ENCODE data around the gene INTU. TPM values are rescaled to one million over a fixed set of nuclear protein-coding genes. Genes with fewer than 3 reads are reported as not detected.
A peak's percentile ranks its signal among the peaks of the same experiment; 100 is the strongest.
"Not testable (repeated sequence)": the region's sequence is repeated elsewhere in the genome, so short reads cannot be mapped to it uniquely, and the experiment has no call there.

INTU gene
- total RNA-seq: under 1 TPM; 0.12 to 0.52 TPM

GRCh38 chr4:127632420-127633403 is at the start of gene INTU:
TSS of gene INTU (plus strand) at chr4:127632957. CDS start at chr4:127633035, 78 bp downstream.
- peaks cover 51% of the 10 kb centered on the region for H3K27me3 Mint-ChIP-seq (ENCODE audit: low read depth)
- no peak within 1 kb of the TSS for H3K27ac Mint-ChIP-seq
- H3K36me3 Mint-ChIP-seq (ENCODE audit: low read depth): no peaks in the 10 kb centered on the region
- H3K9me3 Mint-ChIP-seq: no peaks in the 10 kb centered on the region
- H3K4me1 Mint-ChIP-seq (ENCODE audit: low read depth): peaks cover 12% of the 10 kb centered on the region
- intact Hi-C loops (cut with micrococcal nuclease): loop anchor here (2.0 kb wide), 2 partner anchors 150 to 654 kb away; partner anchors contain the start of genes HSPA4L and PGRMC2
- peak within 1 kb of the TSS; percentile 78 for H3K4me3 Mint-ChIP-seq
- CTCF ChIA-PET: interaction anchor here (0.6 to 0.9 kb wide), 2 partner anchors 20 to 99 kb away, joined by 3 to 4 read pairs; no protein-coding TSS in a partner anchor
- peak; percentile 61 for DNase-seq

DNA sequence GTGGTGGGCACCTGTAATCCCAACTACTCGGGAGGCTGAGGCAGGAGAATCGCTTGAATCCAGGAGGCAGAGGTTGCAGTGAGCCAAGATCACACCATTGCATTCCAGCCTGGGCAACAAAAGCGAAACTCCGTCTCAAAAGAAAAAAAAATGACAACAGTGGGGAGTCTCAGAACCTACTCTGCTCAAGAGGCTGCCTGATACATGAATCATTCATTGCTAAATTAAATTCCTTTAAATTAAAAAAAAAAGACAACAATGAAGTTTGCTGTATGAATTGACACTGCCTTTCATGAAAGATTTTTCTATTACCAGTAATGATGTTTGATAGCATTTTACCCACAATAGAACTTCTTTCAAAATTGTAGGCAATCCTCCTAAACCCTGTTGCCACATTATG is 46.3 kb upstream of the INTU start:
- H3K4me1 Mint-ChIP-seq (ENCODE audit: low read depth); intact Hi-C loops (cut with micrococcal nuclease); H3K27me3 Mint-ChIP-seq (ENCODE audit: low read depth); DNase-seq; H3K4me3 Mint-ChIP-seq; H3K9me3 Mint-ChIP-seq; H3K36me3 Mint-ChIP-seq (ENCODE audit: low read depth); H3K27ac Mint-ChIP-seq: not testable (repeated sequence)
- CTCF ChIA-PET: interaction anchor here (0.6 to 1.4 kb wide), 6 partner anchors 9 to 582 kb away, joined by 3 to 7 read pairs (median 4); no protein-coding TSS in a partner anchor

DNA sequence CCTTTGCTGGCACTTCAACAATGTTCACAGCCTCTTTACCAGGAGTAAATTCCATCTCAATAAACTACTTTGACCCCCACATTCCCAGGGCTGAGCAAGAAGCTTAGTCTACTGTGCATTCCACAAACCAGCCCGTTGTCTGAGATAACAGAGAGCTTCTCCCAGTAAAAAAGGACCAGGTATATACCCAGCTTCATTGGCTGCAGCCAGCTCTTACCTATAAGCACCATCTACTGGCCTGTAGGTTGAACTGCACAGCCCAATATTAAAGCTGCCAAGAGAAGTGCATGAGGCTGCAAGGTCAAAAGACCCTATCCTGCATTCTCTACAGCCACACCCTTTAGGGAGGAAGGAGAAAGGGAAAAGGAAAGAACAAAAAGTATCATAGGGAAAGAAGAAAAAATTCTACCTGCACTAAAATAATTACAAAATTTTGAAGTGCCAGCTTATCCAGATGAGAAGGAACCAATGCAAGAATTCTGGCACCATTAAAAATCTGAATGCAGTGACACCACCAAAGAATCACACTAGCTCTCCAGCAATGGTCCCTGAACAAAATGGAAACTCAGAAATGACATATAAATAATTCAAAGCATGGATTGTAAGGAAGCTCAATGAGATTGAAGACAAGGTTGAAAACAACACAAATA is 45.7 kb upstream of the INTU start:
- Mint-ChIP-seq H3K36me3 (ENCODE audit: low read depth) (no peaks in the 10 kb centered on the region), H3K27me3 (ENCODE audit: low read depth) (peaks cover 7% of the 10 kb centered on the region), H3K27ac (no peak overlapping the region), H3K4me3 (no peak overlapping the region), H3K9me3 (peaks cover 4% of the 10 kb centered on the region), H3K4me1 (ENCODE audit: low read depth) (no peaks in the 10 kb centered on the region)
- CTCF ChIA-PET: interaction anchor here (0.6 to 1.4 kb wide), 7 partner anchors 9 to 583 kb away, joined by 3 to 7 read pairs (median 3); no protein-coding TSS in a partner anchor
- DNase-seq: no peak
- intact Hi-C loops (cut with micrococcal nuclease): no loop called here

DNA sequence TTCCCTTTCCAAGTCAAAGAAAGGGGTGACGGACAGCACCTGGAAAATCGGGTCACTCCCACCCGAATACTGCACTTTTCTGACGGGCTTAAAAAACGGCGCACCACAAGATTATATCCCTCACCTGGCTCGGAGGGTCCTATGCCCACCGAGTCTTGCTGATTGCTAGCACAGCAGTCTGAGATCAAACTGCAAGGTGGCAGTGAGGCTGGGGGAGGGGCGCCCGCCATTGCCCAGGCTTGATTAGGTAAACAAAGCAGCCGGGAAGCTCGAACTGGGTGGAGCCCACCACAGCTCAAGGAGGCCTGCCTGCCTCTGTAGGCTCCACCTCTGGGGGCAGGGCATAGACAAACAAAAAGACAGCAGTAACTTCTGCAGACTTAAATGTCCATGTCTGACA is 43.6 kb upstream of the INTU start:
- H3K27ac Mint-ChIP-seq; H3K27me3 Mint-ChIP-seq (ENCODE audit: low read depth); H3K36me3 Mint-ChIP-seq (ENCODE audit: low read depth); H3K9me3 Mint-ChIP-seq; H3K4me1 Mint-ChIP-seq (ENCODE audit: low read depth); H3K4me3 Mint-ChIP-seq; DNase-seq; intact Hi-C loops (cut with micrococcal nuclease); CTCF ChIA-PET: not testable (repeated sequence)

DNA sequence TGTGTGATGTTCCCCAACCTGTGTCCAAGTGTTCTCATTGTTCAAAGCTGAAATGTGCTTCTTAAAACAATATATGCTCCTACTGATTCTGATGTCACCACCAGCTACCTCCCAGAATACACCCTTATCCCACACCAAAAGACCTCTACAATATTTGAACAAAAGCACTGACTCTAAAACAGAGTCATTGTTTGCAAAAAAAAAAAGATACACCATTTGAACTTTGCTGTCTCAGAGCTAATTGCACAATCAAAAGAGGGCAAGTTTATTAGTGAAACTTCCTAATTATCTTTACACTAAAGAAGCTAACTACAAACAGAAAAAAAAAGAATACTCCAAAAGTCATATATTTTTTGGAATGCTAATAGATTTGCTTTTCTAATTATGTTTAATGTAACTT is 34.1 kb upstream of the INTU start:
- no peak for DNase-seq
- Mint-ChIP-seq H3K4me1 (ENCODE audit: low read depth) (no peaks in the 10 kb centered on the region), H3K4me3 (no peak overlapping the region), H3K27me3 (ENCODE audit: low read depth) (peaks cover 10% of the 10 kb centered on the region), H3K9me3 (no peaks in the 10 kb centered on the region), H3K36me3 (ENCODE audit: low read depth) (no peaks in the 10 kb centered on the region), H3K27ac (no peak overlapping the region)
- intact Hi-C loops (cut with micrococcal nuclease): no loop called here
- CTCF ChIA-PET: interaction anchor here (0.6 kb wide), 1 partner anchor 1594 kb away, joined by 3 read pairs; no protein-coding TSS in a partner anchor

DNA sequence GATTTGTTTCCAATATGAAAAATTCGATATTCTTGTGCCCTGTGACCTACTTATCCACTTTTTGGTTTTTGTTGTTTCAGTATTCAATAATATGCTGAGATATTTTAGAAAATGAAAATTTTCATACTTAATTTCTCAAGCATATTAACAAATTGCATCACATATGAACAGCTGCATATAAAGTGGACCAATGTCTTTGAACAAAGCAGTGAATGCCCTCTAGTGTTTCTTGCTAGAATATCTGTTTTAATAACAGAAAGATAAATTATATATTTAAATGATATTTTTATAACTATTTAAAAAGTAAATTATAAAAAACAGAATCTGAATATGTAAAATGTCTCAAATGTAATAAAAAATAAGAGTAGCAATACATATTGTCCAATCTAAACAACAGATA is 31.7 kb upstream of the INTU start:
- DNase-seq: no peak
- H3K9me3 Mint-ChIP-seq: no peaks in the 10 kb centered on the region
- no peak overlapping the region for H3K27ac Mint-ChIP-seq
- peaks cover 18% of the 10 kb centered on the region for H3K27me3 Mint-ChIP-seq (ENCODE audit: low read depth)
- intact Hi-C loops (cut with micrococcal nuclease): loop anchor here (10.0 kb wide), 1 partner anchor 364 kb away; the partner anchor contains the start of genes ABHD18 and MFSD8
- CTCF ChIA-PET: no interaction called here
- H3K4me1 Mint-ChIP-seq (ENCODE audit: low read depth): no peaks in the 10 kb centered on the region
- no peaks in the 10 kb centered on the region for H3K36me3 Mint-ChIP-seq (ENCODE audit: low read depth)
- H3K4me3 Mint-ChIP-seq: no peak overlapping the region

DNA sequence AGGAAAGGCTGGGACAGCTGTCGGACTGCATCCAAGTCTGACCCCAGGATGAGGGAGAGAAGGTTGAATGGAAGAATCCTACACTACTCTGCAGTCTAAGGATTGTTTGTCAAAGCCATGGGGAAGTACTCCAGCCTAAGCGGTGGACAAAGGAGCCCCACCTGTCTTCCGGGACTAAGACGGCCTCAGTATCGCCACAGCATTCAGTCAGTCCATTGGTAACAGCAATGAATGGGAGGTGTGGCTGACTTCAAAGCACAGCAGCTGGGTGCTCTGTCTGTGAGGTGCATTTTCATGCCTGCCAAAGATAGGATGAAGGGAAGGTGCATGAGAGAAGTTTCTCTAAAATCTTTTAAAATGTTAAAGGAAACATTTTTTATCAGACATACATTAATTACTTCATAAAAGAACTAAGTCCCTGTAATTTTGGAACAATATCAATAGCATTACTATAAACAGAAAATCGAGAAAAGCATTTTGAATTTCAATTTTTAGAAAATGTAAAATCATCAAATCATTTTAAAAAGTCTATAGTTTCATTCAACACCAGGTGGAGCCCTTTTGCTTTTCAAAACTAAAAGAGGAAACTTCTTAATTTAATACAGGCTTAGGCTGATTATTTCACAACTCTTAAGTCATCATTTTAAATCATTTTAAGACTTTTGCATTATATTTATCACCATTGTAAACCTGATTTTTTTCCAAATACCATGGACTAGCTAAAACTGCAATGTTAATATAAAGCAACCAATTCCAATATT is 27.6 kb upstream of the INTU start:
- intact Hi-C loops (cut with micrococcal nuclease): loop anchor here (1.0 to 10.0 kb wide), 5 partner anchors 127 to 616 kb away; partner anchors contain the start of genes ABHD18 and MFSD8
- H3K9me3 Mint-ChIP-seq: no peaks in the 10 kb centered on the region

GRCh38 chr4:127606823-127607222 is 25.9 kb upstream of the INTU start:
- Mint-ChIP-seq H3K9me3 (no peaks in the 10 kb centered on the region), H3K4me1 (ENCODE audit: low read depth) (no peaks in the 10 kb centered on the region), H3K27ac (no peak overlapping the region), H3K27me3 (ENCODE audit: low read depth) (peaks cover 17% of the 10 kb centered on the region), H3K4me3 (no peak overlapping the region), H3K36me3 (ENCODE audit: low read depth) (no peaks in the 10 kb centered on the region)
- intact Hi-C loops (cut with micrococcal nuclease): loop anchor here (10.0 kb wide), 1 partner anchor 358 kb away; the partner anchor contains the start of genes ABHD18 and MFSD8
- CTCF ChIA-PET: interaction anchor here (1.0 to 1.6 kb wide), 2 partner anchors 120 to 126 kb away, joined by 6 to 8 read pairs; no protein-coding TSS in a partner anchor
- DNase-seq: no peak

More for the DNA sequence above, 27.6 kb upstream of the INTU start:
- peaks cover 21% of the 10 kb centered on the region for H3K27me3 Mint-ChIP-seq (ENCODE audit: low read depth)
- no peaks in the 10 kb centered on the region for H3K36me3 Mint-ChIP-seq (ENCODE audit: low read depth)
- no peak overlapping the region for H3K27ac Mint-ChIP-seq
- no peak for DNase-seq
- H3K4me3 Mint-ChIP-seq: no peak overlapping the region
- H3K4me1 Mint-ChIP-seq (ENCODE audit: low read depth): no peaks in the 10 kb centered on the region
- CTCF ChIA-PET: interaction anchor here (1.7 kb wide), 1 partner anchor 128 kb away, joined by 6 read pairs; no protein-coding TSS in a partner anchor

GRCh38 chr4:127609484-127609883 is 23.3 kb upstream of the INTU start:
- no peak for DNase-seq
- no peak overlapping the region for H3K27ac Mint-ChIP-seq
- H3K36me3 Mint-ChIP-seq (ENCODE audit: low read depth): no peaks in the 10 kb centered on the region
- no peak overlapping the region for H3K4me3 Mint-ChIP-seq
- no peaks in the 10 kb centered on the region for H3K9me3 Mint-ChIP-seq
- intact Hi-C loops (cut with micrococcal nuclease): loop anchor here (10.0 kb wide), 1 partner anchor 355 kb away; the partner anchor contains the start of genes ABHD18 and MFSD8
- peaks cover 11% of the 10 kb centered on the region for H3K27me3 Mint-ChIP-seq (ENCODE audit: low read depth)
- CTCF ChIA-PET: no interaction called here
- H3K4me1 Mint-ChIP-seq (ENCODE audit: low read depth): no peaks in the 10 kb centered on the region

- intact Hi-C loops (cut with micrococcal nuclease): no loop called here
- no peak overlapping the region for H3K4me3 Mint-ChIP-seq
- H3K4me1 Mint-ChIP-seq (ENCODE audit: low read depth): no peaks in the 10 kb centered on the region
- no peak overlapping the region for H3K27ac Mint-ChIP-seq
- CTCF ChIA-PET: interaction anchor here (0.6 to 0.7 kb wide), 2 partner anchors 10 to 140 kb away, joined by 3 read pairs; no protein-coding TSS in a partner anchor
- peaks cover 5% of the 10 kb centered on the region for H3K27me3 Mint-ChIP-seq (ENCODE audit: low read depth)
- no peak for DNase-seq
- H3K36me3 Mint-ChIP-seq (ENCODE audit: low read depth): no peaks in the 10 kb centered on the region
- H3K9me3 Mint-ChIP-seq: no peaks in the 10 kb centered on the region
Observed at GRCh38 chr4:127610488-127610887, 22.3 kb upstream of the INTU start.

DNA sequence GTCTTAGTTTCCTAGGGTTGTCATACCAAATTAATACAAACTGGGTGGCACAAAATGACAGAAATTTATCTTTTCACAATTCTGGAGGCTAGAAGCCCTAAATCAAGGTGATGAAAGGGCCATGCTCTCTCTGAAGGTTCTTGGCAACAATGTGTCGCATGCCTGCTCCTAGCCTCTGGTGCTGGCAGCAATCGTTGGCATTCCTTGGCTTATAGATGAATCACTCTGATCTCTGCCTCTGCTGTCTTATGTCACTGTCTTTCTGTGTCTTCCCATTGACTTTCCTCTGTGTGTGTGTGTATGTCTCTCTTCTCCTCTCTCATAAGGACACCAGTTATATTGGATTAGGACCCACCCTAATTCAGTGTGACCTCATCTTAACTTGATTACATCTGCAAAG is 15.9 kb upstream of the INTU start:
- H3K4me3 Mint-ChIP-seq: no peak overlapping the region
- DNase-seq: no peak
- intact Hi-C loops (cut with micrococcal nuclease): no loop called here
- peaks cover 22% of the 10 kb centered on the region for H3K27me3 Mint-ChIP-seq (ENCODE audit: low read depth)
- H3K9me3 Mint-ChIP-seq: peaks cover 4% of the 10 kb centered on the region
- CTCF ChIA-PET: no interaction called here
- H3K4me1 Mint-ChIP-seq (ENCODE audit: low read depth): no peaks in the 10 kb centered on the region
- no peaks in the 10 kb centered on the region for H3K36me3 Mint-ChIP-seq (ENCODE audit: low read depth)
- no peak overlapping the region for H3K27ac Mint-ChIP-seq

All from activated naive CD4-positive, alpha-beta T cell treated with anti-CD3 and anti-CD28 coated beads for 36 hours (primary cell).